Neural crest cell (in vitro differentiated cells): ENCODE measurements around the gene ING3. TPM values are rescaled to one million over a fixed set of nuclear protein-coding genes. Genes with fewer than 3 reads are reported as not detected.
"Not testable (repeated sequence)": the region's sequence is repeated elsewhere in the genome, so short reads cannot be mapped to it uniquely, and the experiment has no call there.

Experiments used
- DNase-seq: peaks from one replicate; pipeline ENCODE4 v3.0.0; 2021; ENCODE audit warnings: low read depth, mixed read lengths, low spot score
- H3K27ac Mint-ChIP-seq: one replicate; pipeline ENCODE4 v1.8.0; 2021; ENCODE audit warnings: mild to moderate bottlenecking, mixed read lengths; ENCODE audit not compliant: unreplicated experiment
- H3K27me3 Mint-ChIP-seq: 2 replicates; pipeline ENCODE4 v1.8.0; 2021; ENCODE audit warnings: low read depth, mild to moderate bottlenecking, mixed read lengths
- H3K36me3 Mint-ChIP-seq: 2 replicates; pipeline ENCODE4 v1.8.0; 2021; ENCODE audit warnings: low read depth, mild to moderate bottlenecking, mixed read lengths
- H3K4me1 Mint-ChIP-seq: 2 replicates; pipeline ENCODE4 v1.8.0; 2021; ENCODE audit warnings: mixed read lengths
- H3K4me3 Mint-ChIP-seq: one replicate; pipeline ENCODE4 v1.8.0; 2021; ENCODE audit warnings: mild to moderate bottlenecking, mixed read lengths
- H3K9me3 Mint-ChIP-seq: 2 replicates; pipeline ENCODE4 v1.8.0; 2021; ENCODE audit warnings: mixed read lengths
- CTCF ChIP-seq: fragments of 200-600 bp; sonication (generic); conservative IDR thresholded peaks from 2 replicates; pipeline ENCODE4 v1.5.0; 2021; ENCODE audit warnings: antibody characterized with exemption, mild to moderate bottlenecking
- total RNA-seq: library from RNA; stranded (reverse); gene quantifications from 2 replicates; pipeline ENCODE4 v1.2.1, GENCODE V29; 2021

ING3 gene
- total RNA-seq, 1 donor from 2014 or later = 26.9 TPM

- DNase-seq = no peak
- H3K9me3 Mint-ChIP-seq = no peaks in the 10 kb centered on the region
- TF ChIP-seq CTCF = no peak
- no peak overlapping the region for H3K27ac Mint-ChIP-seq
- H3K4me1 Mint-ChIP-seq = peaks cover 9% of the 10 kb centered on the region
- H3K27me3 Mint-ChIP-seq = no peaks in the 10 kb centered on the region
- H3K4me3 Mint-ChIP-seq = no peak overlapping the region
- no peaks in the 10 kb centered on the region for H3K36me3 Mint-ChIP-seq
Observed at GRCh38 chr7:120979765-120980499, 29.4 kb downstream of the ING3 start.

- no peaks in the 10 kb centered on the region for H3K27me3 Mint-ChIP-seq
- no peaks in the 10 kb centered on the region for H3K9me3 Mint-ChIP-seq
- H3K4me3 Mint-ChIP-seq = no peak overlapping the region
- no peaks in the 10 kb centered on the region for H3K36me3 Mint-ChIP-seq
- TF ChIP-seq CTCF = no peak
- no peak overlapping the region for H3K27ac Mint-ChIP-seq
- DNase-seq = no peak
- H3K4me1 Mint-ChIP-seq = peaks cover 9% of the 10 kb centered on the region
Observed at GRCh38 chr7:120981117-120981516, 30.5 kb downstream of the ING3 start.

DNA sequence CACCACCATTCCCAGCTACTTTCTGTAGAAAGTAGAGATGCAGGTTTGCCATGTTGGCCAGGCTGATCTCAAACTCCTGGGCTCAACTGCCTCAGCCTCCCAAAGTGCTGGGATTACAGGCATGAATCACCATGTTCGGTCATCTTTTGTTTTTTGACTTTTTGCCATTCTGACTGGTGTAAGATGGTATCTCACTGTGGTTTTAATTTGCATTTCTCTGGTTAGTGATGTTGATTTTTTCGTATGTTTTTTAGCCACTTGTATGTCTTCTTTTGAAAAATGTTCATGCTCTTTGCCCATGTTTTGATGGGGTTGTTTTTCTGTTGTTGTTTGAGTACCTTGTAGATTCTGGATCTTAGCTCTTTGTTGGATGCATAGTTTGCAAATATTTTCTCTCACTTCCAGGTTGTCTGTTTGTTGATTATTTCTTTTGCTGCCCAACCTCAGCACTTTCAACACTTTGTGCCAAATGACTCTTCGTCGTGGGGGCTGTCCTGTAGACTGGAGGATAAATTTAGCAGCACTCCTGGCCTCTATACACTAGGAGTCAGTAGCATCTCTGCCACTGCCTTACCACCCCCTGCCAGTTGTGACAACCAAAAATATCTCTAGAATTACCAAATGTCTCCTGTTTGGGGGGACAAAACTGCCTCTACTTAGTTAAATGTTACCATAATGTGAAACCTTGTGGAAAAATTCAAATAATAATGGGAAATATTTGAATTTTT is 31.5 kb downstream of the ING3 start:
- TF ChIP-seq CTCF = no peak
- peak overlapping the region; percentile 35 for H3K27ac Mint-ChIP-seq
- H3K4me3 Mint-ChIP-seq = no peak overlapping the region
- no peaks in the 10 kb centered on the region for H3K36me3 Mint-ChIP-seq
- peaks cover 9% of the 10 kb centered on the region for H3K4me1 Mint-ChIP-seq
- H3K9me3 Mint-ChIP-seq = no peaks in the 10 kb centered on the region
- H3K27me3 Mint-ChIP-seq = no peaks in the 10 kb centered on the region
- no peak for DNase-seq

- not testable (repeated sequence) for DNase-seq, H3K27ac Mint-ChIP-seq, H3K4me3 Mint-ChIP-seq, H3K9me3 Mint-ChIP-seq, H3K36me3 Mint-ChIP-seq
- Mint-ChIP-seq H3K27me3 (peaks cover 11% of the 10 kb centered on the region), H3K4me1 (peaks cover 23% of the 10 kb centered on the region)
Observed at GRCh38 chr7:120983592-120983991, 33.0 kb downstream of the ING3 start.

GRCh38 chr7:120984406-120984805 is 33.8 kb downstream of the ING3 start:
- no peaks in the 10 kb centered on the region for H3K9me3 Mint-ChIP-seq
- H3K36me3 Mint-ChIP-seq = no peaks in the 10 kb centered on the region
- no peak for DNase-seq
- H3K4me3 Mint-ChIP-seq = no peak overlapping the region
- peaks cover 19% of the 10 kb centered on the region for H3K27me3 Mint-ChIP-seq
- H3K27ac Mint-ChIP-seq = no peak overlapping the region
- no peak for TF ChIP-seq CTCF
- H3K4me1 Mint-ChIP-seq = peaks cover 31% of the 10 kb centered on the region

GRCh38 chr7:120985130-120985758 is 34.7 kb downstream of the ING3 start:
- no peak for DNase-seq
- TF ChIP-seq CTCF = no peak
- Mint-ChIP-seq H3K4me1 (peaks cover 28% of the 10 kb centered on the region), H3K9me3 (no peaks in the 10 kb centered on the region), H3K27me3 (peaks cover 27% of the 10 kb centered on the region), H3K27ac (no peak overlapping the region), H3K4me3 (no peak overlapping the region), H3K36me3 (no peaks in the 10 kb centered on the region)
